UCSD-AML1 (cell line): Measurements from ENCODE around the gene MPI.

ENCODE experiments used
- DNase-seq: peaks from one replicate; lab custom pipeline; 2025; ENCODE audit not compliant: unreplicated experiment; lab: John Stamatoyannopoulos, UW

MPI gene

DNA sequence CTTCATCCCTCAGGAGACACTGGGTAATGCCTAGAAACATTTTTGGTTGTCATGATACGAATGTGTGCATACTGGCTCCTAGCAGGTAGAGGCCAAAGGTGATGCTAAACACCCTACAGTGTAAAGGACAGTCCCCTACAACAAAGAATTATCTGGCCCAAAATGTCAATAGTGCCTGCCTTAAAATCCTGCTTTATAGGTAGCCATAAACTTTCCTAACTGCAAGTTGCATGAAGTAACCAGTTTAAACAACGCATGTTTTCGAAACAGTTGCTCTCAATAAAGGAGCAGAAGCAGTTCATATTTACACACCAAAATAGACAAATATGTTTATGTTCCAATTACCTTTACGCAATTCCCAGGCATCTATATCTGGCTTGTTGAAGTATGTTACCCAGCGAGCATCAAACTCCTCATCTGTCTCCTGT lies 38.9 kb downstream of the MPI start:
- no peak for DNase-seq

DNA sequence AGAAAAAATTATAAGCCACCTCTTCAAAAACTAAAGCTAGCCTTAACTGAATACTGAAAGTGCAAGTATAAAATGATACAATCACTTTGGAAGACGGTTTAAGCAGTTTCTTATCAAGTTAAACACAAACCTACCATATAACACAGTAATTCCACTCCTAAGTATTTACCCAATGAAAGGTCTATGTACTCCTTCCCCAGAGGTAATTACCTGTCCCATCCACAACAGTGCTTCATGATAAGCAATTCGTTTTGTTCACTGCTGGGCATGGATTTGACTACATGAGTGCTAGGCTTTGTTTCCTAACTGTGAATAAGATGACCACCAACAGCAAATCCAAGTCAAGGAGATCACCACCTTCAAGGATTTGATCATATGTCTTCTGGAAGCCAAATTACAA lies 43.7 kb downstream of the MPI start:
- no peak for DNase-seq

DNA sequence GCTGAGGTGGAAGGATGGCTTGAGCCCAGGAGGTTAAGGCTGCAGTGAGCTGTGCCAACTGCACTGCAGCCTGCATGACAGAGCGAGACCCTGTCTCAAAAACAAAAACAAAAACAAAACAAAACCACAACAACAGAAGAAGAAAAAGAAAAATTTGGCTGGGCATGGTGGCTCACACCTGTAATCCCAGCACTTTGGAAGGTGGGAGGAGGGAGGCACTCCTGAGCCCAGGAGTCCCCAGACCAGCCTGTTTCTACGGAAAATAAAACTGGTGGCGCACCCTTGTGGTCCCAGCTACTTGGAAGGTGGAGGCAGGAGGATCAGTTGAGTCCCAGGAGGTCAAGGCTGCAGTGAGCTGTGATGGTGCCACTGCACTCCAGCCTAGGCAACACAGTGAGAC lies 45.4 kb downstream of the MPI start:
- DNase-seq = peak; percentile 24

GRCh38 chr15:74937272-74937589 lies 47.4 kb downstream of the MPI start:
- DNase-seq = no peak

DNA sequence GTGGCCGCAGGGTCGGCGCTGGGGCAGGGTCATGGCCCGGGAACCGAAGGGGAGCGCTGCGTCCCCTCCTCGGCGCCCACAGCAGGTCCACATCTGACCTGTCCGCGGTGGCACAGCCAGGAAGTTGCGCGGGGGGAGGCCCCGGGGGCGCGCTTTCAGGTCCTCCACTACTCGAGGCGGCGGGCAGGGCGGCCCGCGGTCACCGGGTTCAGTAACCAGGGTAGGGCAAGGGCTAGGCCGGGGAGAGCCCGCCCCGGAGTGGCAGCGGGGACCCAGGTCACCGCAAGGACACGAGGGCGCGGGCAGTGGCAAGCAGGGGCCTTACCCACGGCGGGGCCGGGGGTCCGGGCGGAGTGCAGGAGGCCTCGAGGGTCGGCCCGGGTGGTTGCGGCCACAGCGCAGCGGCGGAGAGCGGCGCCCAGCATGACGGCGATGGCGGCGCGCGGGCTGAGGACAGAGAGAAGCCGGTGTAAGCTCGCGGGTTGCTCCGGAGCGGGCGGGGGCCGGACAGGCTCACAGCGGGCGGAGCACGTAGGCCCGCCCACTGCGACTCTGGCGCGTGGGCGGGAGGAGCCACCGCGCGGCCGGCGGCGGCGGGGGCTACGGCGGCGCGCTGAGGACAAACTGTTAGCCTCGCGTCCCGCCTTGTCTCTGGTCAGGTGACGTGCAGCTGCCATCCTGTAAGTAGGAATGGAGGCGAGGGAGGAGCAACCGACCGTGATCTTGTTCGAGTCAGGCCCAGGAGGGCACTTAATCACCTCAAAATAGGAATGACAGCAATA lies 47.9 kb downstream of the MPI start, which contains the start of gene COX5A:
Gene COX5A, minus strand, starts transcription at position 484 of the 782 bp plus-strand sequence. Its CDS starts 59 bp downstream, at position 425.
- DNase-seq = peak; percentile 94

- peak; percentile 54 for DNase-seq
Observed at GRCh38 chr15:74950078-74950908, 60.5 kb downstream of the MPI start.

DNA sequence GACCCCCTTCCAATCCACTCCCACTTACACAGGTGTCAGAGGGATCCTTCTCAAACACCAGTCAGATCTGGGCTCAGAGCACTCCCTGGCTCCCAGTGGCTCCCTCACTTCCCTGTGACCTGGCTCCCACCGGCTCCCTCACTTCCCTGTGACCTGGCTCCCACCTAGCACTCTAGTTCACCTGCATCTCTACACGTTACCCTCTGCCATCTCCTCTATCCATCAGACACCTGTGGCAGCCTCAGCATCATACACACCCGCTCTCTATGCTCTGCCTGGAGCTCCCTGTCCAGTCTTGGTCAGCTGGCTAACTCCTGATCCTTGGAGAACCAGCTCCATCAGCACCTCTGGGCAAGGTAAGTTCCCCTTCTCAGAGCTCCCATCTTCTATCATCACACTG lies 61.2 kb downstream of the MPI start:
- DNase-seq = no peak
